SK-N-SH (cell line): Measurements from ENCODE around the gene CAPN5.

Experiments
- CTCF ChIP-seq: fragments of 200-600 bp; sonication (generic); IDR thresholded peaks from 2 replicates; pipeline ENCODE4 v1.6.1; 2017; ENCODE audit warnings: antibody characterized with exemption, mild to moderate bottlenecking, moderate library complexity
- FOSL2 ChIP-seq: IDR thresholded peaks from 2 replicates; pipeline ENCODE4 v1.4.0; 2012; ENCODE audit warnings: low read depth, mild to moderate bottlenecking, moderate library complexity, borderline replicate concordance
- MAX ChIP-seq: IDR thresholded peaks from 2 replicates; pipeline ENCODE4 v1.4.0; 2012; ENCODE audit warnings: low read depth
- POLR2AphosphoS5 ChIP-seq: IDR thresholded peaks from 2 replicates; pipeline ENCODE4 v1.6.1; 2012; ENCODE audit warnings: low read depth, low read length
- REST ChIP-seq: IDR thresholded peaks from 2 replicates; pipeline ENCODE4 v1.6.1; 2012; ENCODE audit warnings: mild to moderate bottlenecking, low read depth, low read length, moderate library complexity
- SIN3A ChIP-seq: IDR thresholded peaks from 2 replicates; pipeline ENCODE4 v1.6.1; 2012; ENCODE audit warnings: low read depth, mild to moderate bottlenecking, low read length, moderate library complexity, borderline replicate concordance
- USF2 ChIP-seq: fragments of 150-350 bp; IDR thresholded peaks from 2 replicates; pipeline ENCODE4 v1.6.1; 2017; ENCODE audit warnings: antibody characterized with exemption, low read length, low read depth, borderline replicate concordance

GRCh38 chr11:77142091-77142975, 75.6 kb downstream of the CAPN5 start:
- TF ChIP-seq MAX (no peak), CTCF (no peak), USF2 (no peak), REST (no peak), SIN3A (no peak), POLR2AphosphoS5 (no peak), FOSL2 (no peak)
